ENCODE measurements around the gene HNRNPU.
A peak's percentile ranks its signal among the peaks of the same experiment; 100 is the strongest.

HNRNPU gene

DNA sequence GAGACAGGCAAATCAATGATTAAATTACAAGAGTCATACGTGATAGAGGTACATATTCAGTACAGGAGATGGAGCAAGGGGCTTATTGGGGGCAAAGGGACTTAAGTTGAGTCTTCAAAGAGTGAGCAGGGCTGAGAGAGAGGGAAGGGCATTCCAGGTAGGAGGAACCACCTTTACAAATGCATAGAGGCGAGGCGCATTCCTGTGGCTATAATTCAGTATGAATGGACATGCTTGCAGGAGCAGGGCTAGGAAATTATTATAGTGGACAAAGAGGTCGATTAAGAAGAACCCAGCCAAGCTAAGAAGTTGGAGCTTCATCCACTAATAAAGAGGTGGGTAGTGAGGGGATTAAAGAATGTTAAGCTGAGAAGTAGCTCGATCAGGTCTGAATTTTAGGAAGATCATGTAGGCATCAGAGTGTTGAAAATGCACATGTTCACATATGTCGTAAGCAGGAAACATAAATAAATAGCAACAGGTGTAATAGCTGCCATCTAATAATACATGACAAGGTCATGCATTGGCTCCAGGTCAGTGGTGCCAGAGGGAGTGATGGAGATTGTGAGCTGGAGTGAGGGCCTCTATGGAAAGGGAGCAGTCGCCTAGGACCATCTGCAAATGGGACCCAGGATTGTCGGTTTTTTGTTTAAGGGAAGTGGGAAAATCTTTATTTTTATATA lies 12.0 kb upstream of the HNRNPU start:
- Histone ChIP-seq H3K36me3 (ENCODE audit: control insufficient read depth in 1 of 2, insufficient read depth in 2 of 2, low read length in 2 of 2) (no peaks in the 10 kb centered on the region), H3K4me1 (ENCODE audit: control insufficient read depth in 1 of 2, insufficient read depth in 2 of 2, low read length in 2 of 2) (no peaks in the 10 kb centered on the region), H3K27ac (ENCODE audit: low read length) (no peak overlapping the region), H3K27me3 (ENCODE audit: low read depth, low read length) (no peaks in the 10 kb centered on the region), H3K9me3 (ENCODE audit: control insufficient read depth in 1 of 2, low read length in 2 of 2) (no peaks in the 10 kb centered on the region), H3K4me3 (ENCODE audit: low read depth in 1 of 2, low read length in 2 of 2) (no peak overlapping the region)

- Histone ChIP-seq H3K4me3 (ENCODE audit: low read depth in 1 of 2, low read length in 2 of 2) (no peak overlapping the region), H3K4me1 (ENCODE audit: control insufficient read depth in 1 of 2, insufficient read depth in 2 of 2, low read length in 2 of 2) (no peaks in the 10 kb centered on the region), H3K27ac (ENCODE audit: low read length) (no peak overlapping the region), H3K9me3 (ENCODE audit: control insufficient read depth in 1 of 2, low read length in 2 of 2) (no peaks in the 10 kb centered on the region), H3K36me3 (ENCODE audit: control insufficient read depth in 1 of 2, insufficient read depth in 2 of 2, low read length in 2 of 2) (no peaks in the 10 kb centered on the region), H3K27me3 (ENCODE audit: low read depth, low read length) (no peaks in the 10 kb centered on the region)
Observed at GRCh38 chr1:244874974-244875579, 10.7 kb upstream of the HNRNPU start.

DNA sequence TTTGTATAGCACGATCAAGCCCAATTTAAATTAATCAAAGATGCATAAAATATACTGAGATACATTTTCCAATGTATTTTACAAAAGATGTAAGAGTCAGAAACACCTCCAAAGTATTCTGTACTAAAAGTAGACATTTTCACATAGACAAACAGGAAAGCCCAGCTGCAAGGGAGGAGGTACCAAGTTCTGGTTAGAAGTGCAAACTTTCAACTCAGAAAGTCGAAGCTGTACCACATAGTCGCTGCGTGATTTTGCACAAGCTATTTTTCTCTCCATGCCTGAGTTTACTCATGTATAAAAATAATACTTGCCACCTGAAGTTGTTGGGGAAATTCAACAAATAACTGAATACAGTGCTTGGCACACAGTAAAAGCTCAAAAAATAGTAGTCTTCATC lies 5.6 kb upstream of the HNRNPU start:
- Histone ChIP-seq H3K36me3 (ENCODE audit: control insufficient read depth in 1 of 2, insufficient read depth in 2 of 2, low read length in 2 of 2) (no peaks in the 10 kb centered on the region), H3K27ac (ENCODE audit: low read length) (no peak overlapping the region), H3K27me3 (ENCODE audit: low read depth, low read length) (no peaks in the 10 kb centered on the region), H3K4me1 (ENCODE audit: control insufficient read depth in 1 of 2, insufficient read depth in 2 of 2, low read length in 2 of 2) (peaks cover 0 to 5% of the 10 kb centered on the region in 2 donors), H3K4me3 (ENCODE audit: low read depth in 1 of 2, low read length in 2 of 2) (no peak overlapping the region), H3K9me3 (ENCODE audit: control insufficient read depth in 1 of 2, low read length in 2 of 2) (no peaks in the 10 kb centered on the region)

GRCh38 chr1:244869364-244869827 lies 5.1 kb upstream of the HNRNPU start:
- Histone ChIP-seq H3K9me3 (ENCODE audit: control insufficient read depth in 1 of 2, low read length in 2 of 2) (no peaks in the 10 kb centered on the region), H3K27me3 (ENCODE audit: low read depth, low read length) (no peaks in the 10 kb centered on the region), H3K4me1 (ENCODE audit: control insufficient read depth in 1 of 2, insufficient read depth in 2 of 2, low read length in 2 of 2) (peaks cover 0 to 5% of the 10 kb centered on the region in 2 donors), H3K4me3 (ENCODE audit: low read depth in 1 of 2, low read length in 2 of 2) (no peak overlapping the region), H3K27ac (ENCODE audit: low read length) (no peak overlapping the region), H3K36me3 (ENCODE audit: control insufficient read depth in 1 of 2, insufficient read depth in 2 of 2, low read length in 2 of 2) (no peaks in the 10 kb centered on the region)

GRCh38 chr1:244868484-244869363 lies 4.4 kb upstream of the HNRNPU start:
- H3K4me1 ChIP-seq (ENCODE audit: control insufficient read depth in 1 of 2, insufficient read depth in 2 of 2, low read length in 2 of 2), result peaks cover 0 to 5% of the 10 kb centered on the region in 2 donors

DNA sequence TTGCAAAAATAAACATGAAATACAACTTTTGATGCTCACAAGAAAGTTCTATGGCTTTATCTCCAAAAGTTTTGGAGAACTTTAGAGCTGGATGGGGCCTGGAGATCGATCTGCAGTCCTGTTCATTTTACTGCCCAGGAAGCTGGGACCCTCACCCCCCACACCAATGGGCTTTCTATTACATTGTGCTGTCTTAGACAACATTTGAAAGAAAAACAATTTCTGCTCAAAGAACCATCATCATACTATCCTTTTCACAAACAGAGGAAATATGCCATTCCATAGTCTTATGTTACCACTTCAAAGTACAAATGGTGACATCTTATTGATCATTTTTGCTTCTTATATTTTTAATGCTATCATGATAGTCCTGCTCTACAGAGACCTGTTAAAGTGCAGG lies 2.0 kb upstream of the HNRNPU start:
- H3K4me3 ChIP-seq (ENCODE audit: low read depth in 1 of 2, low read length in 2 of 2), result no peak overlapping the region
- no peaks in the 10 kb centered on the region for H3K27me3 ChIP-seq (ENCODE audit: low read depth, low read length)
- peaks cover 5 to 8% of the 10 kb centered on the region in 2 donors for H3K4me1 ChIP-seq (ENCODE audit: control insufficient read depth in 1 of 2, insufficient read depth in 2 of 2, low read length in 2 of 2)
- peak overlapping the region; percentile 99 for H3K27ac ChIP-seq (ENCODE audit: low read length)
- peaks cover 0 to 22% of the 10 kb centered on the region in 2 donors for H3K36me3 ChIP-seq (ENCODE audit: control insufficient read depth in 1 of 2, insufficient read depth in 2 of 2, low read length in 2 of 2)
- H3K9me3 ChIP-seq (ENCODE audit: control insufficient read depth in 1 of 2, low read length in 2 of 2), result no peaks in the 10 kb centered on the region

More at GRCh38 chr1:244868484-244869363, 4.4 kb upstream of the HNRNPU start:
- Histone ChIP-seq H3K27ac (ENCODE audit: low read length) (no peak overlapping the region), H3K27me3 (ENCODE audit: low read depth, low read length) (no peaks in the 10 kb centered on the region), H3K4me3 (ENCODE audit: low read depth in 1 of 2, low read length in 2 of 2) (no peak overlapping the region), H3K9me3 (ENCODE audit: control insufficient read depth in 1 of 2, low read length in 2 of 2) (no peaks in the 10 kb centered on the region), H3K36me3 (ENCODE audit: control insufficient read depth in 1 of 2, insufficient read depth in 2 of 2, low read length in 2 of 2) (peaks cover 0 to 6% of the 10 kb centered on the region in 2 donors)

DNA sequence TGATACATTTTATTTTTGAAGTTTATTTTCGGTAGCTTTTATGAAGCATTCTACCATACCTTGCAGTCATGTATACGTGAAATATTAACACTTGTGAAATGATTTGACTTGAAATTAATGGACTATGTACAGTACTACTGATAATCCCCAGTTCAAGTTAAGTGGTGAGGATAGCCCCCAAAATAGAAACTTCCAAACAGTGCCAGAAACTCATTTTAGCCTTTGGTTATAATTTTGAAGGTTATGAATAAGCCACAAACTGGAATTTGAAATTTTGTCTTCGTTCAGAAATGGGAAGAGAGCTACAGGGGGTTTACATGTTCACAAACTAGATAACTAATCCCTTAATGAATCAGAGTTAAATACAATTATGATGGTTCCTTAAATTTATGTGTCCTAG lies 1.5 kb upstream of the HNRNPU start:
- peaks cover 8 to 13% of the 10 kb centered on the region in 2 donors for H3K4me1 ChIP-seq (ENCODE audit: control insufficient read depth in 1 of 2, insufficient read depth in 2 of 2, low read length in 2 of 2)
- H3K27ac ChIP-seq (ENCODE audit: low read length), result peak overlapping the region; percentile 99
- no peaks in the 10 kb centered on the region for H3K9me3 ChIP-seq (ENCODE audit: control insufficient read depth in 1 of 2, low read length in 2 of 2)
- no peaks in the 10 kb centered on the region for H3K27me3 ChIP-seq (ENCODE audit: low read depth, low read length)
- no peak overlapping the region for H3K4me3 ChIP-seq (ENCODE audit: low read depth in 1 of 2, low read length in 2 of 2)
- H3K36me3 ChIP-seq (ENCODE audit: control insufficient read depth in 1 of 2, insufficient read depth in 2 of 2, low read length in 2 of 2), result peaks cover 5 to 28% of the 10 kb centered on the region in 2 donors

GRCh38 chr1:244865028-244865371 lies 657 bp upstream of the HNRNPU start:
- H3K9me3 ChIP-seq (ENCODE audit: control insufficient read depth in 1 of 2, low read length in 2 of 2), result no peaks in the 10 kb centered on the region
- peak overlapping the region; percentile 99 for H3K27ac ChIP-seq (ENCODE audit: low read length)
- H3K36me3 ChIP-seq (ENCODE audit: control insufficient read depth in 1 of 2, insufficient read depth in 2 of 2, low read length in 2 of 2), result peaks cover 13 to 33% of the 10 kb centered on the region in 2 donors
- H3K4me1 ChIP-seq (ENCODE audit: control insufficient read depth in 1 of 2, insufficient read depth in 2 of 2, low read length in 2 of 2), result peaks cover 15 to 22% of the 10 kb centered on the region in 2 donors
- no peaks in the 10 kb centered on the region for H3K27me3 ChIP-seq (ENCODE audit: low read depth, low read length)
- peak overlapping the region; percentile 87 to 92 for H3K4me3 ChIP-seq (ENCODE audit: low read depth in 1 of 2, low read length in 2 of 2)

- no peaks in the 10 kb centered on the region for H3K9me3 ChIP-seq (ENCODE audit: control insufficient read depth in 1 of 2, low read length in 2 of 2)
- H3K4me1 ChIP-seq (ENCODE audit: control insufficient read depth in 1 of 2, insufficient read depth in 2 of 2, low read length in 2 of 2), result peaks cover 25 to 35% of the 10 kb centered on the region in 2 donors
- peak overlapping the region; percentile 86 to 92 for H3K4me3 ChIP-seq (ENCODE audit: low read depth in 1 of 2, low read length in 2 of 2)
- no peaks in the 10 kb centered on the region for H3K27me3 ChIP-seq (ENCODE audit: low read depth, low read length)
- peak overlapping the region; percentile 98 for H3K27ac ChIP-seq (ENCODE audit: low read length)
- peaks cover 26 to 44% of the 10 kb centered on the region in 2 donors for H3K36me3 ChIP-seq (ENCODE audit: control insufficient read depth in 1 of 2, insufficient read depth in 2 of 2, low read length in 2 of 2)
Observed at GRCh38 chr1:244863491-244864252, 671 bp downstream of the HNRNPU start.

DNA sequence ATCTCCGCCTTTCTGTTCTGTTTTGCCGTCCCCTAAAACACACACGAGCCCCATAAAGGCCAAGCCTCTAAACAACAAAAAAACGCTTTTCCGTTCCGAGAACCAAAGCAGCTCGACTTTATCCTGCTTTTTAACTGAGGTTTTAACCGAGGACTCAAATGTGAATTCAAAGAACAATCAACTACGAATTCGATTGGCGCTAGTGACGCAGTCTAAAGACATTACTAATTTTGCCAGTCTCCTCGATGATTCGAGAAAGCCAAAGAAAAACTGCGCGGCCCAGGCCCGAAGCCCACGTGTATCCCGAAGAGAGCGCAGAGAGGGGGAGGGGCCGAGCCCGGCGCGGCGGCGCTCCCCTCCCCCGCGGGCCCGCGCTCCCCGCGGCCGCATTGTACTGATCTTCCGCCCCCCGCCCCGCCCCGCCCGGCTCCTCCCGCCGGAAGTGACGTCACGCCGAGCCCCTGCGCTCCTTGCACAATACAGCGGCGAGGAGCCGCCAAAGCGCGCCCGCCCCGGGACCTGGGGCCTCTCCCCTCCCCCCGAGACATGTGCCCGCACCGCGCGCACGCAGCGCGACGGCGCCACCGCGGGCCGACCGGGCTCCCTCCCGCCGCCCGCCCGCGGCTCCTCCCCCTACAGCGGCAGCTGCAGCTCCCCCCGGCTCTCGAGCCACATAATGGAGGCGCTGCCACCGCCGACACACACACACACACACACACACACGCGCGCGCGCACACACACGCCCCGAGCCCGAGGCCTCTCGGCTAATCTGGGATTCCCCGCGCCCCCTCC lies 1.4 kb downstream of the HNRNPU start:
- H3K4me1 ChIP-seq (ENCODE audit: control insufficient read depth in 1 of 2, insufficient read depth in 2 of 2, low read length in 2 of 2), result peaks cover 27 to 42% of the 10 kb centered on the region in 2 donors
- no peaks in the 10 kb centered on the region for H3K9me3 ChIP-seq (ENCODE audit: control insufficient read depth in 1 of 2, low read length in 2 of 2)
- H3K36me3 ChIP-seq (ENCODE audit: control insufficient read depth in 1 of 2, insufficient read depth in 2 of 2, low read length in 2 of 2), result peaks cover 34 to 48% of the 10 kb centered on the region in 2 donors

More for the DNA sequence above, 1.4 kb downstream of the HNRNPU start:
- Histone ChIP-seq H3K27ac (ENCODE audit: low read length) (peak overlapping the region; percentile 98), H3K27me3 (ENCODE audit: low read depth, low read length) (no peaks in the 10 kb centered on the region), H3K4me3 (ENCODE audit: low read depth in 1 of 2, low read length in 2 of 2) (peak overlapping the region; percentile 91 to 92)
